ENCODE measurements around the gene TEKT3.

GRCh38 chr17:15350777-15351477, 9.5 kb upstream of the TEKT3 start:
- TF ChIP-seq CTCF (IDR thresholded peaks at IDR 0.05; ENCODE audit: extremely low read depth in 1 of 2, insufficient read depth in 1 of 2, low read depth in 1 of 2, low read length in 2 of 2) = no peak
- TF ChIP-seq EZH2 (IDR thresholded peaks at IDR 0.05; ENCODE audit: borderline replicate concordance, low read depth, low read length, severe bottlenecking) = no peak
